GM12891 (cell line): ENCODE measurements around the gene CA12.

Experiments used
- DNase-seq: peaks from one replicate; pipeline ENCODE4 v3.0.0; 2011; ENCODE audit warnings: low spot score; ENCODE audit not compliant: insufficient read length
- FAIRE-seq: peaks from 2 replicates; lab custom pipeline; 2011; peaks lifted over from hg19 to GRCh38; lab: Jason Lieb, UNC
- PAX5 ChIP-seq: IDR thresholded peaks from 2 replicates; pipeline ENCODE4 v1.6.1; 2011; ENCODE audit warnings: low read length, moderate library complexity, mild to moderate bottlenecking; ENCODE audit not compliant: insufficient read depth, severe bottlenecking
- POLR2A ChIP-seq: IDR thresholded peaks from 2 replicates; pipeline ENCODE4 v1.6.1; 2011; ENCODE audit warnings: low read depth, low read length, control low read depth
- POLR2AphosphoS5 ChIP-seq: IDR thresholded peaks from 2 replicates; pipeline ENCODE4 v1.6.1; 2011; ENCODE audit warnings: low read depth, low read length, control low read depth
- POU2F2 ChIP-seq: IDR thresholded peaks from 2 replicates; pipeline ENCODE4 v1.6.1; 2011; ENCODE audit warnings: low read depth, mild to moderate bottlenecking, control low read depth, low read length, moderate library complexity
- SPI1 ChIP-seq: IDR thresholded peaks from 2 replicates; pipeline ENCODE4 v1.6.1; 2011; ENCODE audit warnings: low read depth, low read length, control low read depth
- TAF1 ChIP-seq: IDR thresholded peaks from 2 replicates; pipeline ENCODE4 v1.6.1; 2011; ENCODE audit warnings: low read depth, low read length, control low read depth

The CA12 gene

DNA sequence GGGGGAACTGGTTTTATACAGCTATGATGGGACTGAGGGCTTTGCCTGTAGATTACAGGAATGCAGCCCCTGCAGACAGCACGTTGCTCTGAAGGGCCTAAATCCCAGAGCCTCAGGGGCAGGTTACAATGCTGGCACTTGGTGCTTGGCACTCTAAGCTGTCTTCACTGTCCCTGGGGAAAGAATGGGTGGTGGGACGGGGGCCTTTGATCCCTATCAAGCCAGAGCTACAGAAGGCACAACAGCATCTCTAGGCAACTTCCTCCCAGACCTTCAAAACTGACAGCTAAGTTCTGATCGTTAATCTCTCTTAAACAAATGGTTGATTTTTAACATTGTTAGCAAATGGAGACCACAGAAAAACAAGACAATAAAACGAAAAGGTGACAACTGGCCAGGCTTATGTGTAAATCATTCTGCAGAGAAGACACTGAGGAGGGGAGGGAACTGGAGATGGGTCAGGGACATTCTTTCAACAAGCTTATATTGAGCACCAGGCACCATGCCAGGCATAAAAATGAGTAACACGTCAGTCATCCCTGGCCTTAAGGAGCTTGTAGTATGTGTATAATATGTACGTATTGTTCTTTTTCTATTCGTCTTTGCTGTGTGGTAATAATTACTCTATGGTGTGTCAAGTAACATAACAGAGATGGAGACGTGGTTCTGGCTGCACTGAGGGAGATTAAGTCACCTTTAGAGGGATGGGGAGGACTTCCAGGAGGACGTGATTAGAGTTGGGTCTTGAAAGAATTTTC, 49.1 kb downstream of the CA12 start:
- no peak for DNase-seq

DNA sequence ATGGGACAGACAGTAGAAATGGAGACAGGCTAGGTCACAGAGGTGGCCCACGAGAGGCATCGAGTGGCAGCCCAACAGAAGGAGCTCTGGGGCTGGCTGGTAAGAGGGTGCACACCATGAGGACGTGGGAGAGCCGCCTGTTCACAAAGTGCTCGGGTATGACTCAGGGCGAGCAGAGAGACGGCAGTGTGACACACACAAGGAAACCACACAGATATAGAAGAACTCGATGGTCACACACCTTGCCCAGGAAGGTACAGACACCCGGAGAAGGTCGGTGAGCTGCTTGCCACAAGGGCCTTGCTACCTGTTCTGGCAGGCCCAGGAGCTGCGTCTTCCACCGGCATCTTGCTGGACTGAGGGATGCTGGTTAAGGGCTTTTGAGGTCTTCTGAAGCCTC, 50.2 kb downstream of the CA12 start:
- no peak for FAIRE-seq
- TF ChIP-seq POLR2AphosphoS5 = no peak
- no peak for TF ChIP-seq SPI1
- TF ChIP-seq POU2F2 = no peak
- TF ChIP-seq PAX5 = no peak
- no peak for TF ChIP-seq TAF1
- TF ChIP-seq POLR2A = no peak
- no peak for DNase-seq

More for the DNA sequence above, 49.1 kb downstream of the CA12 start:
- no peak for FAIRE-seq
- TF ChIP-seq POLR2A (no peak), POLR2AphosphoS5 (no peak), POU2F2 (no peak)

DNA sequence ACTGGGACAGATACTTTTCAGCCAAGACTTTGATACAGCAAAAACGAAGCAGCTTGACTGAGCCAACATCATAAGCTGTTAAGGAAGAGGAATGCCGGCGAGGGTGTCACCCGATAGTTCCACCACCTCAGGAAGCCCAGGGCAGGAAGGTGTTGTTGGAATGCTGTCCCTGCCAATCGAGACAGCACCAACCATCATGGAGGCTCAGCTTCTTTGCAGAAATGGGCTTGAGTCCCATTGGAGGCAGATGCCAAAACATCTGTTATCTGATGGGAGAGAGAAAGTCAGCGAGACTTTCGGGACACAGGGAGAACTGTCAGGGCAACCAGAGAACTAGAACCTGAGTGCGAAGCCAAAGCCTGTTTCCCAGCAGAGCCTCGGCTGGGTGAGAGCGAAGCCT, 50.7 kb downstream of the CA12 start:
- no peak for DNase-seq
- TF ChIP-seq SPI1 (no peak), TAF1 (no peak), POLR2AphosphoS5 (no peak), POU2F2 (no peak), POLR2A (no peak), PAX5 (no peak)
- no peak for FAIRE-seq

DNA sequence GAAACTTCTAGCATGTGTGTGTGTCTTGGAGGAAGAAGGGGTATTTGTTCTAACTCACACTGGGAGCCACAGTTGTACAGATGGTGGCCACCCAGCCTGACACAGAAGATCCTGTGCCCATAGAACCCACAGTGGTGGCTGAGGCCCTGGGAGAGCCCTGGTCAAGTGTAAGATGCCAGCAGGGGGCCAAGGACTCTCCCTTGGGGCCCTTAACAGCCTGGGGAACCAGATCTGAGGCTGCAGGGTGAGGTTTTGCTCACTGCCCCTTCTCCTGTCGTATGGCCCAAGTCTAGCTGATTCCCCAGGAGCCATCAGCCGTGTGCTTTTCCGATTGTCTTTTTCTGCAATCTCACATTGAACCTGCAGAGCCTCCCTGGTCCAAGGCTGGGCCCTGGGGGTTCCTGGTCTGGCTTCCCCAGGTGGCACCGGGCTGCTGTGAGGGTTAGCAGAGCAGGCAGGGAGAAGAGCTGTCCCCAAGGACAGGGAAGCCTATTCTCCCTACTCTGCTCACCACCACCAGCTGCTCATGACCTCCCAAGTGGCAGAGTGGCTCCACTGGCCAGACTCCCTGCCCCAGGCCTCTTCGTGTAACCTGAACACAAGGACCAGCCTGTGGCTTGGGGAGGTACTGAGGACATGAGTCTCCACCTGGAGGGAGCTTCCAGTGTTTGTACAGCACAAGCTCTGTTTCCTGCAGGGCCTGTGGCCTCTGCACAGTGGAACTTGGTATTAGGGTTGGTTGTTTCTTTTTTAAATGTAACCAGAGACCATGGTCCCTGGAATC, 51.9 kb downstream of the CA12 start:
- no peak for FAIRE-seq

DNA sequence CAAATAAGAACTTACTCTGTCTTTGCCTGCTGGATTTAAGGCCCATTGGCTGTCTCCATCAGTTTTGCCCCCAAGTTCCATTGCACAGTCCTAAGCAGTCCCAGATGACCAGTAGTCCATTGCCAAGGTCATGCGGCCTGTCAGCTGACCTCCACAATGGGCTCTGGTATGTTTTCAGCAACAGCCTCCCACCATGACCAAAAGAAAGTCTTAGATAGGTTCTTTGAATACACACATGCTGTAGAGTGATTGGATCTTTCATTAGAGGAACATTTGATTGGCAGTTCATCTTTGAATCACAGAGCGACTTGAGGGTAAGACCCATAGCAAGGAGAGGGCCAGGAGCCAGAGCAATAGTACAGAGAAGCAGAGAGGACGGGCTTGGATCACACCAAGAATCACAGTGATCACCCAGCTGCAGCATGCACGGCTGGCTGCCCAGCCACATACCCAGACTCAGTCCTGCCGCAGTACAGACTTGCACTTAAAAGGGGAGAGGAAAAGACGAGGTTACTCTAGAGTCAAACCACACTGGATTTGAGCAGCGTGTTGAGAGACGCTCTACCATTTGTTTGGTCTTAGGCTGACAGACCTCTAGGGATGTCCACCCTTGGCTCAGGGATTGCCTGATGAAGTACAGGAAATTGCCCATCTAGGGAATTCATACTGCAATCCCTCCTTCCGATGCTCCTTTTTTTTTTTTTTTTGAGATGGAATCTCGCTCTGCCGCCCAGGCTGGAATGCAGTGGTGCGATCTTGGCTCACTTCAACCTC, 53.8 kb downstream of the CA12 start:
- DNase-seq = no peak
- no peak for TF ChIP-seq POLR2AphosphoS5
- TF ChIP-seq POU2F2 = no peak
- TF ChIP-seq POLR2A = no peak
- no peak for TF ChIP-seq SPI1
- no peak for TF ChIP-seq TAF1
- TF ChIP-seq PAX5 = no peak
- no peak for FAIRE-seq

More for the DNA sequence above, 51.9 kb downstream of the CA12 start:
- DNase-seq = no peak
- no peak for TF ChIP-seq TAF1
- TF ChIP-seq PAX5 = no peak
- TF ChIP-seq POLR2AphosphoS5 = no peak
- TF ChIP-seq POLR2A = no peak
- TF ChIP-seq SPI1 = no peak
- no peak for TF ChIP-seq POU2F2

DNA sequence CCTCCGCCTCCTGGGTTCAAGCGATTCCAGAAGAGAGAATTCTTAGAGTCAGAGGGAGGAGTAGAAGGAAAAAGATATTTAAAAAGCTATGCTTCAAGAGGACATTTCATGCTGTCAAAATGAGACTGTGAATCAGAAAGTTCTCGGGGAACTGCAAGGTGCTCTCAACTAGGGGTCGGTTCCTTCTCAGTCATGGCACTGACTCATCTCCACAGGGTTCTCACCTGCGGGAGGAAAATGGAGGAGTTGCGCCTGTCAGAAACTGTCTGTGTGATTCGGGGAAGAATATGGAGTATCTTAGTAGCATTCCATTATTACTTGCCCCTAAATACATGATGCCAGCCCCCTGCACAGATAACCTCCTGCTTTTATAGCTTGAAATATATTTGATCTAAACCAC, 56.9 kb downstream of the CA12 start:
- FAIRE-seq (no peak), DNase-seq (no peak)
- no peak for TF ChIP-seq PAX5
- no peak for TF ChIP-seq TAF1
- TF ChIP-seq SPI1 = no peak
- no peak for TF ChIP-seq POU2F2

DNA sequence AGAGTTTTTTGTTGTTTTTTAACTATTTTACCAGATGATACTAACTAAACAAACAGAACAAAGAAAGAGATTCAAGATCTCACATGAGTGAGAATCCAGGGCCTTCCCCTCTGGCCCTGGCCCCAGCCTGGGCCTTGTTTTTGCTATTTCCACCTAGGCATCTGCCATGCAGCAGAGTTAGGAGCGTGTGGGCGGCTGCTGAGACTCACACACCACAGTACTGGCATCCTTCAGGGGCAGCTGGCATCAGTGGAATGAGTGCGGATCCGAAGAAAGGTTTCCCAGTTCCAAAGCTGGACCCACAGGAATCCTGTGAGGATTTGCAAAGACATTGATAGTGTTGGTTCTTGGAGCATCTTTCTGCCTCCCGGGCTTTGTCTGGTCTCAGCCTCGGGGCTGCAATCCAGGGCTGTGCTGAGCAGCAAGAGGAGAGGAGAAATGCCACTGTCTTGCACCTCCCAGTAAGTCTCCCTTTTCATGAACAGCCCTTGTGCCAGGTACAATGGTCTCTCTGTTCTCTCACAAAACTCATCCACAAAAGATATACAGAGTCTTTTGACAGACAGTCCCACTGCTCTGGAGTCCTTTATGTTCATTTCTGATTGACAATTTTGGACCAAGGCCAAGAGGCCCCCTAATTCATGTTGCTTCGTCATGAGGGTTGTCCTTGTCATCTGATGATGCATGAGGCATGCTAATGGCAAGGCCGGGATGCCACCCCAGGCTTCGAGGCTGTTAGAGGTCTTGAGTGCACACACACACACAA, 57.7 kb downstream of the CA12 start:
- DNase-seq = no peak
- TF ChIP-seq POLR2A (no peak), SPI1 (no peak), POLR2AphosphoS5 (no peak), PAX5 (no peak), TAF1 (no peak), POU2F2 (no peak)
- FAIRE-seq = no peak

DNA sequence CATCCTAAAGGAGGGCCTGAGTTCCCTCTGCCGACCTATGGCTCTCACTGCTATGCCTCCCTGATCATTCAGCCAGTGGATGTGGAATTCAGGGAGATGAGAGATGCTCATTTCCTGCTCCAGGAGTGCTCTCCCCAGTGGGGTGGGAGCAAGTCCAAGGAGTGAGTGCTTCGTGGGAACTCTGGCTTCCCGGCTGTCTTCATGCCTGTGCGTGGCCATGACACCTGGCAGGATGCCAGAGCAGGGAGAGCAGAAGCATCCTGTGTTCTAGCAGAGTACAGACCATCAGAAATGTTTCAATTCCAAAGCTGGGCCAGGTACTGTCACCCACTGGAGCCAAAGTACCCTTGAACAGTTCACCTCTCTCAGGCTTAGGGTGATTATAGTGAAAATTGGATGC, 59.1 kb downstream of the CA12 start:
- no peak for FAIRE-seq
- no peak for DNase-seq
- TF ChIP-seq PAX5 (no peak), POLR2AphosphoS5 (no peak), POU2F2 (no peak)
